LNCAP (cell line): ENCODE measurements around the gene POU6F2.

Source experiments
- CTCF ChIP-seq: fragments of 450-650 bp; IDR thresholded peaks from 2 replicates; pipeline ENCODE4 v1.5.1; 2017; ENCODE audit warnings: mild to moderate bottlenecking

Gene POU6F2

DNA sequence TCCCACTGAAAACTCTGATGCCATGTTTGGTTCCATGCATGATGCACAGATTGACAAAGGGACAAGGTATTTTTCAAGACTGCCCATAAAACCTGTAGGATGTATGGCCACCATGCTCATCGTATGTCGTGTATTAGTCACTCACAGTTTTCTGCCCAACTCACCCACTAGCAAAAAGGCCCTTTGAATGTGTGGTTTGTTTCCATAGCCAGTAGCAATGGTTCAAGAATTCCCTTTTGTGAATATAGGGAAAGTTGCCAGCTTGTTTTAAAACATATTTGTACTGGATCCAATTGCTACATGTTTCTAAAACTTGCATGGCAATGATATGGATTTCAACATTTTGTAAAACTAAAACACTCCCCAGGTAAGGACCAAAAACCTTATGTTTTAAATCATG lies 307.5 kb downstream of the POU6F2 start:
- no peak for TF ChIP-seq CTCF

DNA sequence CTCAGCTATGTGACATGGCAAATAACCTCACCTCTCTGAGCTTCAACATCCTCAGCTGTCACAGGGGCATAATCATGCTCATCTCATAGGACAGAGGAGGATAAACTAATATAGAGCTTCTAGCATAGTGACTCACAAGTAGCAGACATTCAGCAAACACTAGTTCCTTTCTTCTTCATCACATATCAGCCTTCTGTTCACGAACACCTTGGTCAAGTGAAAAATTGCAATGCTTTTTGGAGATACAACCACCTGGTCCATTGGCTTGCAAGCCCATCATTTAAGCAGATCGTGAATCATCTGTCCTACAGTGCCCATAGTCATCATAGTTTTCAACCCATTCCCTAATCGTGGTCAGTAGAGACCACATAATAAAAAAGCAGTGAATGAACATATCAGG lies 310.6 kb downstream of the POU6F2 start:
- TF ChIP-seq CTCF: no peak

- TF ChIP-seq CTCF: no peak
Observed at GRCh38 chr7:39291628-39292410, 314.1 kb downstream of the POU6F2 start.

DNA sequence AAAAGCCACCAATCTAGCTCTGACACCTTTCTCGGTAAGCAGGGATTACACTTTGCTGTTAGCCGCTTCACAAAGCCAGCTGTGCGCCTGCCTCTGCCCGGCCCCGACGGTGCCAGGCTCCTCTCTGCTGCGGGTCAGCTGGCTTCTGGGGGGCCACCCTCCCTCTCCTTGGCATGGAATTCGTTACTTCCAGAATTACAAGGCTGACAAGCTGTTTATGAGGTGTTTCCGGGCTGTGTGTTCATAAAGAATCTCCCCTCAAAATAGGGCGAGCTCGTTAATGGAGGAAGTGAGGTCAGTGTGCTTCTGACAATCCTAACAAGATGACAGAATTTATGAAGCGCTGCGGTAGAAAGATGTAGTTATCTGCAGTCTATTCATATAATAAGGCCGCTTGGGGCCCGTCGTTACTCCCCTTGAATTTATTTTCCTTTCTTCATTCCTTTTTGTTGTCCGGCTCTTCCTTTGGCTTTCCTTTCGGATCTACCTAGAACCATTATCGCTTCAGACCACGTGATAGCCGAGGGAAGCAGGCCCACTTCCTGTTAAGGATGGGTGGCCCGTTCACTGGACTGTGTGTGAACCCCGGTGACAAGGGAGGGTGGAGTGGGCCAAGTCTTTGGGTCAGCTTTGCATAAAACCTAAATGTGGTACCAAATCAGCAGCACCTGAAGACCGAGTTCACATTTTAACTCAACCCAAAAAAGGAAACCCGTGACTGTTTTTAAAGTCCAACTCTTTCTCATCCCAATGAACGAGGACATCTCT lies 315.5 kb downstream of the POU6F2 start:
- no peak for TF ChIP-seq CTCF

DNA sequence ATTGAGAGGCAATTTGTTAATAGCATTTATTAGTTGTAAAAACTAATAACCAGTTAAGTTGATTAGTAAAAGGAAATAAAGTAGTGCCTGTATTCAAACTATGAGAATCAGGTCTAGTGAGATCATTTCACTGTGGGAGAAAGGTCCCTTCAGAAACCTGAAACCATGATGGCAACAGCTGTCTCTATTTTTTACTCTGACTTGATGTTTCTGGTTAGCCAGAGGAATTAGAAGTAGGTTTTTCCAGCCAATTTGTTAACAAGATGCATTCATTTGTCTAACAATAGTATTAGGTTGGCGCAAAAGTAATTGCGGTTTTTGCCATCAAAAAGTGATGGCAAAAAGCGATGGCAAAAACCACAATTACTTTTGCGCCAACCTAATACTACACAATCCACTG lies 316.3 kb downstream of the POU6F2 start:
- no peak for TF ChIP-seq CTCF

DNA sequence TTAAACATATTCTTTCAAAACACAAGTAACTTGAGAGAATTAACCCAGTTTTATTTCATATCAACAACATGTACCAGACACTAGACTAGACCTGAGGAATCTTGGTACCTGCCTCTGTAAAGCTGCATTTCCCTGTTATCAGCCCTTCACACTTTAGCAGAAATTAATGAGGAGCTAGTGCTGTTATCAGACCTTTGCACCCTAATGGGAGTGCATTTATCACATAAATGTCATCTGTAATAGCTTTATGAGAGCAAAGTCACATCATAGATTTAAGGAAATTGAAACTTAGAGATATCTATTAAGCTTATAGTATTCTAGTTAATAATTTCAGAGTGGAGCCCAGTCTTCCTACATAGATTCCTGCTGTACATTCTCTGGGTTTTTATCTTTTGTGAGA lies 318.1 kb downstream of the POU6F2 start:
- no peak for TF ChIP-seq CTCF

DNA sequence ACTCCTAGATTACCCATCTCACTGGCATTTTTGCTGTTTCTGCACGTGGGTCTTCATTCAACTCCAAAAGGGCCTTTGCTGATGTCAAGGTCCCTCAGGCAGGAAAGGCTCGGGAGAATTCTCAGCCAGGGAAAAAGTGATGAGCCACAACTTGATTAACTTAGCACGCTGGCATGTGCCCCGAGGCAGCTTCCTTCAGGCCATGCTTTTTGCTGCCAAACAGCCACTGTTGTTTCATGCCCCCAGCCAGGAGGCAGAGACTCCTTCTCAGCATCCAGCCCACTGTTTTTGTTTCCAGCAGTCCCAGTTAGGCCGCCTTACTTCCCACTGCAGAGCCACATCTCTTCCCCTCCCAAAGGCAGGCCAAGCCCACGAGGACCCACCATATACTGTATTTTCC lies 322.0 kb downstream of the POU6F2 start:
- TF ChIP-seq CTCF: no peak
